GM12874 (cell line): ENCODE measurements around the gene SMG6.

Experiments used
- TF ChIP-seq, protein P1 (sequence below): IDR thresholded peaks from 2 replicates; pipeline ENCODE4 v1.5.1; 2011; ENCODE audit warnings: low read depth, mild to moderate bottlenecking, control low read depth, low read length, moderate library complexity; ENCODE audit not compliant: insufficient read depth

Gene SMG6

DNA sequence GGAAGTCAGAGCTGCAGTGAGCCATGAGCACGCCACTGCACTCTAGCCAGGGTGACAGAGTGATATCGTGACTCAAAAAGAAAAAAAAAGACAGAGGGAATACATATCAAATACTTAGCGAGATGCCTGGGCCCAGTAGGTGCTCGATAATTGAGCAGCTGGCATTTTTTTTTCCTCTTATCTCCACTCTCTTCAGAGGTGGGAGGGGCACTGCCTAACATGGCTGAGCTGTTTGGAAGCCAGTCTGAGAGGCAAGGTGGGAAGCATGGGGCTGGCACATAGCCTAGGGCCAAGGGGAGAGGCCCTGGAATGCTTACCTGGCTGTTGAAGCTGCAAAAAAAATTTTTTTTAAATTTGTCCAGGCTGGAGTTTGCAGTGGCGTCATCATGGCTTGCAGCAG lies 210.2 kb downstream of the SMG6 start:
- TF ChIP-seq, protein P1, sequence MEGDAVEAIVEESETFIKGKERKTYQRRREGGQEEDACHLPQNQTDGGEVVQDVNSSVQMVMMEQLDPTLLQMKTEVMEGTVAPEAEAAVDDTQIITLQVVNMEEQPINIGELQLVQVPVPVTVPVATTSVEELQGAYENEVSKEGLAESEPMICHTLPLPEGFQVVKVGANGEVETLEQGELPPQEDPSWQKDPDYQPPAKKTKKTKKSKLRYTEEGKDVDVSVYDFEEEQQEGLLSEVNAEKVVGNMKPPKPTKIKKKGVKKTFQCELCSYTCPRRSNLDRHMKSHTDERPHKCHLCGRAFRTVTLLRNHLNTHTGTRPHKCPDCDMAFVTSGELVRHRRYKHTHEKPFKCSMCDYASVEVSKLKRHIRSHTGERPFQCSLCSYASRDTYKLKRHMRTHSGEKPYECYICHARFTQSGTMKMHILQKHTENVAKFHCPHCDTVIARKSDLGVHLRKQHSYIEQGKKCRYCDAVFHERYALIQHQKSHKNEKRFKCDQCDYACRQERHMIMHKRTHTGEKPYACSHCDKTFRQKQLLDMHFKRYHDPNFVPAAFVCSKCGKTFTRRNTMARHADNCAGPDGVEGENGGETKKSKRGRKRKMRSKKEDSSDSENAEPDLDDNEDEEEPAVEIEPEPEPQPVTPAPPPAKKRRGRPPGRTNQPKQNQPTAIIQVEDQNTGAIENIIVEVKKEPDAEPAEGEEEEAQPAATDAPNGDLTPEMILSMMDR: no peak

DNA sequence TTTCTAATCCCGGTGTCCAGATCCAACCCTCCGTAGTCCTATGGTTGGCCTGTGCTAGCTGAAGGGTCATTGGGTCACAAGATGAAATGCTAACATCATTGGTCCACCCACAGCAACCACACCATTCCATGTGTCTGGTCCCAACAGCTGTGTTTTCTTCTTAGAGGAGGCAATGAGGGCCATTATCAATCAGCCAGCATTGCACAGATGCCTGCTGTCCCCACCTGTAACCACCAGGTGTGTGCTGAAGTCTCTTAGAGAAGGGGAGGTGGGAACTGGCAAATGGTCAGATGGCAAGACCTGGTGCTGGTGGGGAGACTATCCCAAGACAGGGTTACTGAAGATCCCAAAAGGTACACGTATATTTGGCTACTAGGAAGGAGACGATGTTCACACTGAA lies 211.3 kb downstream of the SMG6 start:
- TF ChIP-seq, protein P1: no peak

DNA sequence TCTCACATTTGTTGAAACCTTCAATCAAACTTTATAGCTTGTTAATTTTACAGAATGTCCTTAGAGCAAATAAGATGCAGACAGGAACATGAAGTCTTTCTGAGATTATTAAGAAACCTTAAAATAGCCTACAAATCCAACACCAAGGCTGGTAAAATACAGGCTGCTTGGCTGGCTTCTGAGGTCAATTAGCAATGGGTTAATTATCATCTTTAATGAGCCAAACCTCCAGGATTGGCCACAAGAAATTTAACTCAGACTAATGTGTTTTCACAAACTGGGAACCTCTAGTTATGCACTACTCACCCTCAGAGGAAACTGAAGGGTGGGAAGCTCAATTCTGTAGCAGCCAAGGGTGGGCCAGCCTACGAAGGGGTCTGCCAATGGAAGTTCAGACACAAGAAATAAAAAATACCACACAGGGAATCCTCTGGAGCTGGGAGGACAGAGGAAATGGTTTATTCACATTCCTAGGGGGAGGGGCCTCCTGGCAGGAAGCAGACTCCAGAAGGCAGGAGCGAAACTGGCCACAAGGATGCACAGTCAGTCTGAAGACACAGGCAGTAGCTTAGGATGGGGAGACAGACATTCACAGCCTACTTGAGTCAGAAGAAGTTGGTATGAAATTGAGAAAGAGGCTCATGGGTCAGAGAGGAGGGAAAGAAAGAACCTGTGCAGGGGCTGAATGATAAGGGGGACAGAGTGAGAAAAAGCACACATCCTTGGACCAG lies 212.6 kb downstream of the SMG6 start:
- TF ChIP-seq, protein P1: no peak

DNA sequence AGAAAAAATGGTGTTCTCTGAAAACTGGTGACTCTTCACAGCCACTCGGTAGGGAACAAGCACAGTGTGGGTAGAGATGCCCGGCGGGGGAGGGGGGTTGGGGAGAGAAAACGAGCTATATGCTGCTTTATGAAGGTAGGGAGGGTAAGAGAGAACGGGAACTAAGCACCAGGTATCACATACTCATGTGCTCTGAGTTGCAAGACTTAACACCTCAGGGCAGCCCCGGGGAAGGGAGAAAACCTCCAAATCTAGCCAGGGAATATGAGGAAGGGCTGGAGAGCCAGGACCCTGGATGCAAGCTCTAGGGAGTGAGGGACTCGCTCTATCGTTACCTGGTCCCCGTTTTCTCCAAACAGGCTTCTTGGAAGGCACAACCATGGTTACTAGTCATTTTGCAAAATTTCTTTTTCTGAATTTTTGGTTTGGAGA lies 213.4 kb downstream of the SMG6 start:
- TF ChIP-seq, protein P1: no peak

DNA sequence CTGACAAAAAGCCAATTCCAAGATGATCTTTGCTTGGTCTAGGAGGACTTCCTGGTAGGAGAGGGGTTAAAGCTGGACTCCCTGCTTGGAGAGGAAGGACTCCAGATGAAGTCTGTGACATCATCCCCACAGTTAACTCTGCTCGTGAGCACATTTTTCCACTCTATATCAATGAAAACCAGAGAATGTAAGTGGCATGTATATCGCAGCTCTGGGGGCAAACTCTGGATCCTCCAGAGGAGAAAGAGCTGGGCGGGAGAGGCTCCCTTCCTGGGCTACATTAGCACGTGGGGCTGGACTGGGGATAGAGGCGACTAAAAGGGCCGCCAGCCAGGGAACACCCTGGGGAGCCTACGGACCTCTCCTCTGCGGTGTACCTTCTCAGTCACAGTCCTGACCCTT lies 214.6 kb downstream of the SMG6 start:
- TF ChIP-seq, protein P1: no peak

DNA sequence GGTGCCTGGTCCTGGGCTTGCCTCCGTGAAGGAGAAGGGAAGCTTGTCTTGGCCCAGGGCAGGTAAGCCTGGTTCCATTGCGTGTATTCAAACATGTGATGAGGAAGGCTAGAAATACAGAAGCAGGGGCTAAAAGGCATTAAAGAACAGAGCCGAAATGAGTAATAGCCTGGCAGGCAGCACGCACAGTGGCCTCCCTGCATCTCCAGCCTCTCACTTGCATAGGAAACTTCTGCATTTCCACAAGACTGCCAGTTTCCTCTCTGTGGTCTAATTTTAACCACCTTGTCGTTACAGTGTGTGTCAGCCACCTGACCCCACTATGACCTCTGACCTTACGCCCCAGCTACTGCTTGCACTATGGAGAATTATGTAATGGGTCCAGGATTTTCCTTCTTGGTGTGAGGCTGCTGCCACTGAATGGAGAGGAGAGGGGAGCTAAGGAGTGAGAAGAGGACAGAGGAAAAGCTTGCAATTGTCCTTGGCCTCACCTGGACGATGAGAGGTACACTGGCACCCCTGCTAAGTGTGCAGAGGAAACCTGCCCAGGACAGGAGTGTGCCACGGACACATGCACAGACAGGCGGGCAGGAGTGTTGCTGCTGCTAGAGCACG lies 215.9 kb downstream of the SMG6 start:
- TF ChIP-seq, protein P1: no peak

DNA sequence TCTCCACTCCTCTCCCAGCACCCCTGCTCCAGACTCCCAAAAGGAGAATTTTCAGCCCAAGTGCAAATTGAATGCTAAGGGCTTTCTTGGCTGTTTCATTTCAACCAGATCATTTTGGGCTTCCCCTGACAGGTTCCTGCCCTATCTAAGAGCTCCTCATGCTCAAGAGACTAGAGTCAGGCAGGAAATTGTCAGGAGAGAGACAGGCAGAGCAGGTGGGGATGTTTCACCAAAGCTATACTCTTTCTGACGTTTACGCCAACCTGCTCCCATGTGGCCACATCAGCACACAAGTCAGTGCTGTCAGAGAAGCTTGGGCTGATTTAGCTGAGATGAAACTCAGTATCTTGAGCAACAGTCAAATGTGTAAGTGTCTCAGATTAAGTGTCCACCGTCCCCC lies 217.3 kb downstream of the SMG6 start:
- TF ChIP-seq, protein P1: no peak
